Esophagus muscularis mucosa (tissue), 3 donors: ENCODE data around the gene KDM3B.

ENCODE experiments used
- CTCF ChIP-seq, 3 experiments: fragments of 200-600 bp in 2 of 3; fragments of 450-650 bp in 1 of 3; sonication (generic) in 2 of 3; IDR thresholded peaks; one replicate each; pipeline ENCODE4 v1.5.1; 2017 to 2019; ENCODE audit warnings: antibody characterized with exemption in 3 of 3, mild to moderate bottlenecking in 2 of 3, moderate library complexity in 1 of 3
- EP300 ChIP-seq: sonication (generic); formaldehyde crosslinking; IDR thresholded peaks from one replicate; pipeline ENCODE4 v1.6.1; 2017; ENCODE audit warnings: antibody characterized with exemption

GRCh38 chr5:138466900-138467710, 114.6 kb downstream of the KDM3B start:
- no peak for TF ChIP-seq CTCF (IDR thresholded peaks at IDR 0.05)
- TF ChIP-seq EP300: no peak
